HG03175 (cell line): ENCODE results near the gene CRYZL1.
"Not testable (repeated sequence)": the region's sequence is repeated elsewhere in the genome, so short reads cannot be mapped to it uniquely, and the experiment has no call there.

Experiments used
- ATAC-seq: cut with Tn5 transposase; IDR thresholded peaks from one replicate; pipeline ENCODE4 v1.9.1; 2021; ENCODE audit warnings: mild to moderate bottlenecking, moderate library complexity; ENCODE audit not compliant: unreplicated experiment

The CRYZL1 gene

DNA sequence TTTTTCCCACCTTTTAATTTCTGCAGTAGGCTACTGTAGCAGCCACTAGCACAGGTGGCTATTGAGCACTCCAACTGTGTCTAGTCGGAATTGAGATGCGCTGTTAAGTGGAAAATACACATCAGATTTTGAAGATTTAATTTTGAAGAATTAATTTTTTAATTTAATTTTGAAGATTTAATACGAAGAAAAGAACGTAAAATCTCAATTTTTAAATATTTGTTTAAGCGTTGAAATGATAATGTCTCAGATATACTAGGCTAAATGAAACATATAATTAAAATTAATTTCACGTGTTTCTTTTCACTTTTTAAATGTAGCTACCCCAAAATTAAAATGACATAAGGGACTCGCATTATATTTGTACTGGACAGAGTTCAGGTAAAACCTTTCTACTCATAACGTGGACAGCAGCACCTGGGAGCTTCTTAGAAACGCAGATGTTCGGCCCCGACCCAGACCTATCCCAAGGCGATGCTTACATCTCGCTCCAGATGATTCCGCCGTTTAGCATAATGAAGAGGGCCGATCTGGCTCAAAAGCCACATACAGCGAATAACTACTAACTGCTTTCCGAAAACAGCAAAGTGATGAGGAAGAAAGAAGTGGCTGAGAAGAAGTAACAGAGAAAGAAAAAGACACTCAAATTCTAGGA, 717 bp downstream of the CRYZL1 start:
- no peak for ATAC-seq

DNA sequence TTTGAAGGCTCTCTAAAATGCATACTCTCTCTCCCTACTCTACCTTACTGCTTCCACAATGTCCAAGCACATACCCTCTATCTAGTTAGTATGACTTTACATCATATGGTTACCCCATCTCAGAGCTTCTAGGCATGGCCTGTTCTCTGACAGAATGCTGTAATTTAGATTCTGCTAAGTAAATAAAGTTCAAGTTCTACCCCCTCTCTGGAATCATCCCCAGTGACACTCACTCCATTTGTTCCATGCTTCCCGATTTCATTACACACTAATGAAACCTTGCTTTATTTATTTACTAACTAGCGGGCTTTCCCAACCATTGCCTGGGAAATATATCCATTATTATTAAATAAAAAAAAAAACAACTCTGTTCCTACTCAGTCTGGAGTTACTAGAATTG, 7.3 kb downstream of the CRYZL1 start:
- no peak for ATAC-seq

DNA sequence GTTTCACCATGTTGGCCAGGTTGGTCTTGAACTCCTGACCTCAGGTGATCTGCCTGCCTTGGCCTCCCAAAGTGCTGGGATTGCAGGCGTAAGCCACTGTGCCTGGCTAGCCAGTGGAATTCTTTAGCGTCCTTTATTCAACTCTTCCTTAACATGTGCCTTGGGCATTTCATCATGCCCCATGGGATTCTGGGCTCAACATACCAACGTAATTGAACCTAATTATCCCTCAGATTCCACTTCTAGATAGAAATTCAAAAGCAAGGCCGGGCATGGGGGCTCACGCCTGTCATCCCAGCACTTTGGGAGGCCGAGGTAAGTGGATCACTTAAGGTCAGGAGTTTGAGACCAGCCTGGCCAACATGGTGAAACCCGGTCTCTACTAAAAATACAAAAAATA, 15.4 kb downstream of the CRYZL1 start:
- not testable (repeated sequence) for ATAC-seq

DNA sequence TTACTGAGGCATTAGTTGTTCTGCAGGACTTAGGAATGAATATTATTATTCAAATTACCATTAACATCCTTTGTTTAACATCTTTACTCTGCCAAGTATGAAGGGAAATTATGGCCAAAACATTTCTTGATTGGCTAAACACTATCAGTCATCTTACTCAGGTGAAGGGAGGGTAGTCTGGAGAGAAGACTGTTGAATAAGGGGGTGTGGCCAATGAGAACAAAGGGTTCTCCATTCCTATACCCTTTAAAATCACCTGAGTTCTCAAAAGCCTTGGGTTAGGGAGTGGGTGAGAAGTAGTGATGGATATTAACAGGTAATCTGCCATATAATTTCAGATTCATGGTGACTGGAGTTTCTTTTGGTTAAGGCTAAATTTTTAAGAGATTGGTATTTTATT, 19.3 kb downstream of the CRYZL1 start:
- ATAC-seq: no peak

DNA sequence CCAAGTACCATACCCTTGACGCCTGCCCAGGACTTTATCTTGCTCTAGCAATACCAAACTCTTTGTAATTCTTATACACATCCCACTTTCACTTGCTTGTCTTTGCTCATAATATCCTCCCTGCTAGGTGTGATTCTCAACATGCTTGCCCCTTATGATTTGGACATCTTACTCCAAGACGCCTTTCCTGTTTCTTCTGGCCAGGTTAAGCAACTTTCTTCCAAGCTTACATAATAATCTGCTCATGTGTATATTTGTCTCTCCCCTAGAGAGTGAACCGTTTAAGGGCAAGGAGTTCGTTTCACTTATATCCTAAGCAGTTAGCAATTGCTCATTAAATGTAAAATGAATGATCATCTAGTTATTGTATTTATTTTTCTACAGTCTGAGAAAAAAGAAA, 21.8 kb downstream of the CRYZL1 start:
- ATAC-seq: no peak

DNA sequence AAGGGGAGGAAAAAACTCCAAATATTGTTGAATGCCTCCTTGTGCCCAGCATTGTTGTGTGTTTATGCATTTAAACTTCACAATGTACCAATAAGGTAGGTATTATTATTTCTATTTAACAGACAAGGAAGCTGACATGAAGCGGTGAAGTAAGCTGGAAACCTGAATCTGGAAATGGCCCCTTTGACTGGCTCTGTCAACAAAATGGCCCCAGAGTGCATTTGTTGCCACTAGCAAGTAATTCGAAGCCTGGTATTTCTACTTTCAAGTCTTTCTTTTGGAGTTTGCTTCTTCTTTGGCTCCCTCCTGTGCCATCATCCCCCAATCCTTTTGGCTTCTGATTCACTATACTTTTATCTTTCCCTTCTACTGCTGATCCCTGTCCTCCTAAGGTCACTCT, 23.1 kb downstream of the CRYZL1 start:
- ATAC-seq: no peak

DNA sequence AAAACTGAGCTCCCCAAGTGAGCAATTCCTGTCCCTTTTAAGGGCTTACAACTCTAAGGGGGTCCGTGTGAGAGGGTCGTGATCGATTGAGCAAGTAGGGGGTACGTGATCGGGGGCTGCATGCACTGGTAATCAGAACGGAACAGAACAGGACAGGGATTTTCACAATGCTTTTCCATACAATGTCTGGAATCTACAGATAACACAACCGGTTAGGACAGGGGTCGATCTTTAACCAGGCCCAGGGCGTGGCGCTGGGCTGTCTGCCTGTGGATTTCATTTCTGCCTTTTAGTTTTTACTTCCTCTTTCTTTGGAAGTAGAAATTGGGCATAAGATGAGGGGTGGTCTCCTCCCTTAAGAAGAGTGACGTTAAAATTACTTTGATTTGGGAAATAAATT, 24.0 kb downstream of the CRYZL1 start:
- not testable (repeated sequence) for ATAC-seq

DNA sequence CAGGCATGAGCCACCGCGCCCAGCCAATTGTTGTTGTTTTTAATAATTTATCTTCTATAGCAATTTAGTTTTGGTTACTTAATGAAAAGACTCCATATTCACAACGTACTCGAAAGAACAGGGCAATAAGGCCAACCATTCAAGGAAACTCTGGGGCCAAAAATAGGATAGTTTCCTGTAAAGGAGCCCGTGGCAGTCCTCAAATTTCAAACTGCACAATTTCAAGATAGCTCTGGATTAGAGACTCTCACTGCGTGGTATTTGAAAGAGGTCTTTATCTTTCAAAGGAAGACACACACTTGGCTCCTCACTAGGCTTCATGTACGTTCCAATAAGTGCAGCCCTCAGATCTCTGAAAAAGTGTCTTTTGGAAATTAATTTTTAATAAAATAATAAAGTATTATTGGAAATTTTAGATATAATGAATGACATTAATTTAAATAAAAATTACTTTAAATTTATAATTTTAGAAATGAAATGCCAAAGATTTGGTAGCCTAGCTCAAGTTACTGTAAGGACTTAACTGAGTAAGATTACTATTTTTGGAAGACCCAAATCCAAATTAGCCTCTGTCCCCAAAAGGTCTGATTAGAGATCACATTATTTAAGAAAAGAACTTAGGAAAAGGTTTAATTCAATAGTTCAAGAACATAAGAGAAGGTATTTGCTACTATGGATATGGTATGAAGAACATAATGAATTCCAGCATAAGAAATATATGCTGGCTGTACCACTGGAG, 30.4 kb downstream of the CRYZL1 start:
- ATAC-seq: no peak

DNA sequence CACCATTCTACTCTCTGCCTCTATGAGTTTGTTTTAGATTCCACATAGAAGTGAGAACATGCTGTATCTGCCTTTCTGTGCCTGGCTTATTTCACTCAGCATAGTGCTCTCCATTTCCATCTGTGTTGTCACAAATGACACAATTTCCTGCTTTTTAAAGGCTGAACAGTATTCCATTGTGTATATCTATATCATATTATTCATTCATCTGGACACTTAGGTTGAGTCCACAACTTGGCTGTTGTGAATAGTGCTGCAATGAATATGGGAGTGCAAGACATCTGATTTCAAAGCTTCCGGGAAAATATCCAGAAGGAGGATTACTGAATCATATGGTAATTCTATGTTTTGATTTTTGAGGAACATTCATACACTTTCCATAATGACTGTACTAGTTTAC, 33.0 kb downstream of the CRYZL1 start:
- no peak for ATAC-seq

DNA sequence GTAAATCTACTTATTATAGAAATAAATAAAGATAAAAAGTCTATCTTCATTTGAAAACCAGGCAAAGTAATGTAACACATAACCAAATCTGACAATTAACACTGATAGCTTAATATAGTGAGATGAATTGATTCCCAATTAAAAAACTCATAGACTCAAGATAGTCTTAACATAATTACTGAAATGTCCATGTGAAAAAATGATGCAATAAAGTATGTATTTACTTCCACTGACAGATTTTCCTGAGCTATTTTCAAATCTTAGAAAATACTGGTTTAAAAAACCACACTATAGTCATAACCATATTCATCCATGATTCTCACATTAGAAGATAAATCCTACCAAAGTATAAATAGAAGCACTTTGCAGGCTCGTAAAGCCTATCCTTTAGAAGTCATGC, 43.5 kb downstream of the CRYZL1 start:
- no peak for ATAC-seq

DNA sequence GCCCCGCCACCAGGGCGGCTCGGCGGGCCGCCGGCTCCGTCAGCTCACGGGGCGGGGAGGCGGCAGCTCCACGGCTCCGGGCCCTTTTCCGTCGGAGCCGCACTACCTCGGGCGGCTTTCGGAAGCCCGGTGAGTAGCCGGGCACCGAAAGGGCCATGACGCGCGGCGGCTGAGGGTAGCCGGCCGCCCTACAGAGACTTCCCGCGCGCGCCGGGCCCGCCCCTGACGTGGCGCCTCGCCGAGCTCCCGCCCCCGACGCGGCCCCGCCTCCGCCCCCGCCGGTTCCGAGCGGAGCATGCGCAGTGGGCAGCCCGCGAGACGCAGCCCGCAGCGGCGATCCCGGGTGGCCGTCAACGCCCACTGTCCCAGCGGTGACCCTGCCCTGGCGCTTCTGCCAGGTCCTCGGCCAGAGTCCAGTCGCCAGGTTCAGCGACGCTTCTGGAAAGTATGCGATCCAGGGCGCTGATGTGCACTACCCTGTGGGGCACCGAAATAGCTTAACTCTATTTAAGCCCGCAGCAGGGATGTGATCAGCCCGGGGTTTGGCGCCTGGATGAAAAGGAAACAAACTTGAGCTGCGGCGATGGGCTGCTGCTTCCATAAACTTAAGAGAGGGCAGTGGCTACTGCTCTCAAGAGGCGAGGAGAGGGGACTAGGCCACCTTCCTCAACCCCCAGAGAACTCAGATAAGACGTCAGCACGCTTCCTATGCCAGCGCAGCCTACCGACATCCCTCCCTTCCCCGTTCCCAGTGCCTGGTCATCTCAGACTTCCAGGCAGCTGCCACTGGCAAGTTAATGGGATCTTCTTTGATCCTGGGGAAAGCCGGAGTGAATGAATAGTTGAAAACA, 52.8 kb downstream of the CRYZL1 start, which contains the start of gene DONSON:
Gene DONSON, minus strand, starts transcription at position 200 of the 851 bp plus-strand sequence. Its CDS starts 43 bp downstream, at position 157.
- peak; percentile 90 for ATAC-seq

DNA sequence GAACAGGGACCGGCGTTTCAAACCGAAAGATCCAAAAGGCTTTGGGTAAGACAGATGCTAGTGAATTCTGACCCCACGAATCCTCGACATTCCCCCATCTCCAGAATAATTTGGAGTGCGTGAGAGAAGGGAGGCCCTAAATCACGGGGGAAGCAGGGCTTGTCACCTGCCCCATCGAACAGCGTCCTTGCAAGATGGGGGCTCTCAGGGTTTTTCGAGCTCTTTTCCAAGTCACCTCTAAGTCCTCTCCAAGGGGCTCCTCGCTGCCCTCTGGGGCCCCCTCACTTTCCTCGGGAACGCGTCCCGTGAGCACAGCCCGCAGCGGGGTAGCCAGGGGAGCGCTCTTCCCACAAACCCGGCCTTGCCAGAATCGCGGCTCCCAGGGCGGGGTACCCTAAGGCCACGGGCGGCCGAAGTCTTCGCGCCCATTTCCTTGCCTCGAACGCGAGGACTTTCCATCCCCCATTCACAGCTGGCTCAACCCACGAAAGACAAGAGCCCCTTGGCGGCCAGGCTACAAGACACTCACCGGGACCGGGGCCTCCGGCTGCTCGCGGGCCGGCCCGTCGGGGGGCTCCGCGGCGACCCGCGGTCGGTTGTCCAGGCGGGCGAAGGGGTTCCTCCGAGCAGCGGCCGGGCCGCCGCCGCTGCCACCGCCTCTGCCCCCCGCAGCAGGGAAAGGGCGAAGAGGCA, 53.6 kb downstream of the CRYZL1 start:
- ATAC-seq: peak; percentile 25

DNA sequence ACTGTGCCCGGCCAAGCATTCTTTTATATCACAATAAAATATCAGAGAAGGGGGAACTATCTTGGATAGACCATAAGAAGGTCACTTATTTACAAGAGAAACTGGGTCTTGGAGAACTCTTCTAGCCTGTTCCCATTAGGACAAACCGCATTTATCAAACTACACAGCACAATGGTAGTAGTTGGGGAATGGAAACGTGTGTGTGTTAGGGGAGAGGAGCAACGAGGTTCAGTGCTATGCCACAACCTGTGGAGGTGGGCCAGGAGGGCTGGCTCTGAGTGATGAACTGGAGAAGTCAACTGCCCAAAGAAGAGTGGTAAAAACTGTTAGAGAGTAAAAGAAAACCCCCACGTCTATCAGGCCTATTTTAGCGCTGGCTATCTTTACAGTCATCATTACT, 54.6 kb downstream of the CRYZL1 start:
- no peak for ATAC-seq

DNA sequence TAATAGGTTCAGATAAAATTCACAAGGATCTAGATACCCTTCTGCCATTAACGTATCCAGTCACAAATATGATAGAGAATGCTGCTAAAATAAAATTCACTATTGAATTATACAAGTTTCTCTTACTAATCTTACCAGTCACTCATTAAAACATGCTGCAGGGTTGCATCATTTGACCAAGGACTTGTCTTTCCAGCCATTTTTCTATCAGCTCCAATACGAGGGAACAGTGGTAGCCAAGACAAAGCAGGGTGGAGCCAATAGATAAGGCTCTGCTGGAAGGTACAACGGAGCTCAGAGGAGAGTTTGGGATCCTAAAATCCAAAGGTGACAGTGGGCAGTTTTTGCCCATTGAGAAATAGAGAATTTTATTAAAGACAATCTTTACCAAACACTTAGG, 57.1 kb downstream of the CRYZL1 start:
- no peak for ATAC-seq

DNA sequence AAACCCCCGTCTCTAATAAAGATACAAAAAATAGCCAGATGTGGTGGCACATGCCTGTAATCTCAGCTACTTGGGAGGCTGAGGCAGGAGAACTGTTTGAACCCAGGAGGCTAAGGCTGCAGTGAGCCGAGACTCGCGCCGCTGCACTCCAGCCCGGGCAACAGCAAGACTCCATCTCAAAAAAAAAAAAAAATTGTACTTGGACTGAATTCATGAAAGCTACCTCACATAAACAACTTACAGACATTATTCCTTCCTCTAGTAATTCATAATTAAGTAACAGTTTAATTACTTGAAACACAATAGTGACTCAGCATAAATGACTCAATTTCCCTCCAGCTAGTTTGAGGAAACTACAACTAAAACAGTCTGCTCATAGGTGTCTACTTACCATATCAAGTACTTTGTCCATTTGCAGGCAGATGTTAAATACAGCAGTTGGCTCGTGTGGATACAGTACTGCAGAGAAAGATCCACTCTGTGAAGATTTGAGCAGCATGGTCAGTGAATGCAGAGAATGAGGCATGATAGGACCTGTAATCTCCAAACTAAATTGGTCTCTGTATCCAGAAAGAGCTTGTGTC, 62.5 kb downstream of the CRYZL1 start:
- no peak for ATAC-seq

DNA sequence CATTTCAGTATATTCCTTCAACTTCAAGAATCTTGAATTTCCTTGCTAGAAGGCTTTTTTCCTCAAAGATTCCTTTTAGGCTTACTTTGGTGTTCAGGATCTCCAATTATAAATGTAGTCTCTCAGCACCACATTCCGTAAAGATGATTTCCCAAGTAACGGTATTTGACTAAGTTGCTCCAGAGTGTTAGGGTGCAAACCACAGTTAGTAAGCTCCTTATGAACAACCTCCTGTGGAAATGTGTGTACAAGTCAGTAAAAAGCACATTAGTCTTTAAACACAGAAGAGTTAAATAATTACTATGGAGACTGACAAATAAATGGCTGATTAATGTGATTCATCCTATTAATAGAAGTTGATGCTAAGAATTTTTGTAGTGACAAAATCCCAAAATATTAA, 63.3 kb downstream of the CRYZL1 start:
- ATAC-seq: no peak

DNA sequence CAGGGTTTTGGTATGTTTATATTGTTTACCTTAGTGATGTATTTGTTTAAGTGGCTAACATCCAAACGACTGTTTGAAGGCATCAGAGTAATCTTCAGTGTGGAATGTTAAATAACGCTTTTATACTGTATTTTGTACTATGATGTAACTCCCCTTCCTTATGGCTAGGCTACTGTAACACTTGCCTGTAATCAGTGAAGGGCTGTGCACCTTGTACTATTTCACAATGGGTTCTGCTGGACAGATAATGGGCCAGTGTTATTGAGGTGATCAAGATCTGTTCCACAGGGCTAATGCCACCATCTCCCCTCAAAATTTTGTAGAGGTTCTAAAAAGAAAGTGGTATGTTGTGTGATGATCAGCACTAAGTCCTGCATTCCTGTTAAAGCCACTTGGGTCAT, 64.8 kb downstream of the CRYZL1 start:
- ATAC-seq: not testable (repeated sequence)

DNA sequence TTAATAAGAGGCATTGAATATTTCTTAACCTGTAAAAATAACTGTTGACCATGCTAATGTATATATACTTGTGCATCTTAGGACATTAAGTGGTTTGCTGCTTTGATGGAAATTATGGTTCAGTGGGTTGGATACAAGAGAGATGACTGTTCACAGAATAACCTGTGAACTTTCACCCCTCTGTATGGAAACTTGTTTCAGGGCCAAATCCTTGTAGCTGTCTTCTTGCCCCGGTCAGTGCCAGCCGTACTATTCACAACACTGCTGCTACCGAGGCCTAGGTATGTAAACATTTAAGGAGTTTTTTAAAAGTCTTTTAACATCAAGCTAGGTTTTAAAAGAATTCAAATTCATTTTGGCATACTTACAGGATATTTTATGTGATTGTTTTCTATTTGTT, 69.2 kb downstream of the CRYZL1 start:
- ATAC-seq: no peak

DNA sequence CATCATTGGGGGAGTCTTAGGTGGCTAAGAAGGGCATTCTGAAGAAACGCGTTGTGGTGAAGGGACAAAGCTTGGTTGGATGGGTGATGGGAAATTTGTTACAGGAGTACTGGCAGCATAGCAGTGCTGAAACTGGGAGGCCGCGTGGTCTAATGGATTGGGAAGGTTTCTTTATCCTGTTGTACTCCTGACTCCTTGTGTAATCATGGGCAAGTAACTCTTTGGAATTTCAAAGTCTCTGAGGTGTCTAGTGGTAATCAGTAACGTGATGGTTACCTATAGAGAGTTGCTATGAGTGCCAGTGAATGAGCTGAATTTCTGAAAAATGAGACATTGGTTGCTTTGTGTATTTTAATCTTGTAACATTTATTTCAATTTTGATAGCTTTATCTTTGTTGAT, 71.5 kb downstream of the CRYZL1 start:
- no peak for ATAC-seq

DNA sequence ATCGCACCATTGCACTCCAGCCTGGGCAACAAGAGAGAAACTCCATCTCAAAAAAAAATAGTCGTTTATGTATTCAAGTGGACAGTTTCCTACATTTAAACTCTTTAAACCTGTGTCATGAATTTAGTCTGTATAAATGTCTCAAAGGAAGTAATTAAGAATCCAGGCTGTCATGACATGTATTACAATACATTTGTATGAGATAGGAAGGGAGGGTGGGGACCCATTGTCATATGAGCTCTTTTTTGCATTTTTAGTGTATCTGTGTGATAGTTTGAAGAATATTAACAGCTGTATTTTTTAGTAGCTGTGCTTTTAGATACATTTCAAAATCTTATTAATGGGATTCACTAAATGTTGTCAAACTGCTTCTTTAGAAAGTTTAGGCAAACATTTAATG, 73.1 kb downstream of the CRYZL1 start:
- ATAC-seq: no peak

DNA sequence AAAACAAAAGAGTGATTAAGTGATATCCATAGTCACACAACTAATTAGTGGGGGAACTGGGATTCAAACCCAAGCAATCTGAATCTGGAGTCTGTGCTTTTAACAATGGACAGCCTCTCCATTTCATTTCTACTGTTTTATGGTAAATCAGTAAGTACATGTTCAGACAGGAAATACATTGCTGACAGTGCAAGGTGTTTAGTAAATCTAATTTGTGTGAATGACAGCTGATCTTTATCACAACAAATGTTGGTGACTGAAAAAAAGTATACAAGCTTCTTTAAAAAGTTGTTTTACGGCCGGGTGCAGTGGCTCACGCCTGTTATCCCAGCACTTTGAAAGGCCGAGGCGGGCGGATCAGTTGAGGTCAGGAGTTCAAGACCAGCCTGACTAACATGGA, 73.6 kb downstream of the CRYZL1 start:
- no peak for ATAC-seq
